Measurements from ENCODE around the gene BABAM2.

- TF ChIP-seq CTCF (conservative IDR thresholded peaks at IDR 0.05 in 1 of 2, IDR thresholded peaks at IDR 0.05 in 1 of 2; ENCODE audit: extremely low read depth in 1 of 2, insufficient read depth in 1 of 2, low read depth in 1 of 2, low read length in 2 of 2) (peak; percentile 20 to 42), EZH2 (IDR thresholded peaks at IDR 0.05; ENCODE audit: borderline replicate concordance, low read length) (no peak)
These were observed 83.1 kb downstream of the BABAM2 start for GRCh38 chr2:27973592-27973991.

Data from mammary epithelial cell (primary cell).